ENCODE measurements around the gene SLIT3.

DNA sequence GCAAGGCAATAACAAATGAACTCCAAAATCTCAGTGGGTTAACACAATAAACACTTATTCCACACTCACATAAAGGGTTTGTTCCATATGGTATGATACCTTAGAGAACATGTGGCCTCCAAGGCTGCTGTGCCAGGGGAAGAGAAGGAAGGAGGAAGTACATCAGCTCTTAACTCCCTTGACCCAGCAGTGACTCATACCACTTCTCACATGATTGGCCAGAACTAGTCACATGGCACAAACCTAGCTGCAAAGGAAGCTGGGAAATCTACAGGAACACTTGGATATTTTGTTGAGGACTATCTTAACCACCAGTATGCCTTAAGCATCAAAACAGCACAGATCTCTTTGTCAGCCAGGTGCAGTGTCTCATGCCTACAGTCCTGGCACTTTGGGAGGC is 99.3 kb downstream of the SLIT3 start:
- no peak for TF ChIP-seq EZH2 (IDR thresholded peaks at IDR 0.05; ENCODE audit: borderline replicate concordance, low read depth, low read length, severe bottlenecking)
- TF ChIP-seq, protein P1, sequence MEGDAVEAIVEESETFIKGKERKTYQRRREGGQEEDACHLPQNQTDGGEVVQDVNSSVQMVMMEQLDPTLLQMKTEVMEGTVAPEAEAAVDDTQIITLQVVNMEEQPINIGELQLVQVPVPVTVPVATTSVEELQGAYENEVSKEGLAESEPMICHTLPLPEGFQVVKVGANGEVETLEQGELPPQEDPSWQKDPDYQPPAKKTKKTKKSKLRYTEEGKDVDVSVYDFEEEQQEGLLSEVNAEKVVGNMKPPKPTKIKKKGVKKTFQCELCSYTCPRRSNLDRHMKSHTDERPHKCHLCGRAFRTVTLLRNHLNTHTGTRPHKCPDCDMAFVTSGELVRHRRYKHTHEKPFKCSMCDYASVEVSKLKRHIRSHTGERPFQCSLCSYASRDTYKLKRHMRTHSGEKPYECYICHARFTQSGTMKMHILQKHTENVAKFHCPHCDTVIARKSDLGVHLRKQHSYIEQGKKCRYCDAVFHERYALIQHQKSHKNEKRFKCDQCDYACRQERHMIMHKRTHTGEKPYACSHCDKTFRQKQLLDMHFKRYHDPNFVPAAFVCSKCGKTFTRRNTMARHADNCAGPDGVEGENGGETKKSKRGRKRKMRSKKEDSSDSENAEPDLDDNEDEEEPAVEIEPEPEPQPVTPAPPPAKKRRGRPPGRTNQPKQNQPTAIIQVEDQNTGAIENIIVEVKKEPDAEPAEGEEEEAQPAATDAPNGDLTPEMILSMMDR (IDR thresholded peaks at IDR 0.05; ENCODE audit: borderline replicate concordance, extremely low read depth, low read length, poor library complexity, severe bottlenecking) = no peak

Measured in DND-41 (cell line).